ENCODE measurements around the gene IQSEC3.
"Not testable (repeated sequence)": the region's sequence is repeated elsewhere in the genome, so short reads cannot be mapped to it uniquely, and the experiment has no call there.

IQSEC3 gene

DNA sequence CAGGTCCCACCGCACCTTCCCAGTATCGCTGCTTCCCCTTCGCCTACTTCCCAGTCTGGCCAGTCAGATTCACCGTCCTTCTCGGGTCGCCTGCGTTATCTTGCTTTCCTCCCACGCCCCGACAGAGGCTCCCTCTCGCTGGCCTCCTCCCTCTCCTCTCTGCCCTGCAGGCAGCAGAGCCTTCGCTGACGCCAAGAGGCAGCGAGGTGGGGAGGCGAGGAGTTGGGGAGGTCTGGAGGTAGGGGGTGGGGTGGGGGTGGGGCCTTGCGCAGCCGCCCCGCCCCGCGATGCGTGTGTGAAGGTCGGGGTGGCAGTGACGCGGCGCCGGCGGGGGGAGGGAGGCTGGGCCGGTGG lies at the start of gene IQSEC3:
Gene IQSEC3 (plus strand): TSS at position 340 of the 354 bp plus-strand sequence. CDS start 116 bp downstream, outside the sequence.
- DNase-seq: not testable (repeated sequence)
- ATAC-seq: peak; percentile 13

DNA sequence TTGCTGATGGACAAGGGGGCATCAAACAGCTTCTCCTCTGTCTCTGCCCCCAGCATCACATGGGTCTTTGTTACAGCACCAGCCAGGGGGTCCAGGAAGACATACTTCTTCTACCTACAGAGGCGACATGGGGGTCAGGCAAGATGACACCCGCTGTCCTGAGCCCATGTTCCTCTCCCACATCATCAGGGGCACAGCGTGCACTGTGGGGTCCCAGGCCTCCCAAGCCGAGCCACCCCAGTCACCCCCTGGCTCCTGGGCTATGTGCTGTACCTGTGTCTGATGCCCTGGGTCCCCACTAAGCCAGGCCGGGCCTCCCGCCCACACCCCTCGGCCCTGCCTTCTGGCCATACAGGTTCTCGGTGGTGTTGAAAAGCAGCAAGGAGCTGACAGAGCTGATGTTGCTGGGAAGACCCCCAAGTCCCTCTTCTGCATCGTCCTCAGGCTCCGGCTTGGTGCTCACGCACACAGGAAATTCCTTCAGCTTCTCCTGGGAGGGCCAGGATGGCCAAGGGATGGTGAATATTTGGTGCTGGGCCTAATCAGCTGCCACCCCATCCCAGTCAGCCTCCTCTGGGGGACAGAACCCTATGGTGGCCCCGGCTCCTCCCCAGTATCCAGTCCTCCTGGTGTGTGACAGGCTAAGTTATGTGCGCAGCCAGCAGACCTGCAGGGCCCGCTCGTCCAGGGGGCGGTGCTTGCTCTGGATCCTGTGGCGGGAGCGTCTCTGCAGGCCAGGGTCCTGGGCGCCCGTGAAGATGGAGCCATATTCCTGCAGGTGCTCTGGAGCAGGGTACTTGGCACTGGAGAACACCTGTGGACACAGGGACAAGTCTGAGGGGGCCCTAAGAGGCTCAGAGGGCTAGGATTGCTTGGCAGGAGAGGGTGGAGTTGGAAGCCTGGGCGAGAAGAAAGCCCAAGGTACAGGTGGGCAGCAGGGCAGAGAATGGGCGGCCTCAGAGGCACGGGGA lies 48.9 kb upstream of the IQSEC3 start:
- not testable (repeated sequence) for DNase-seq, ATAC-seq

DNA sequence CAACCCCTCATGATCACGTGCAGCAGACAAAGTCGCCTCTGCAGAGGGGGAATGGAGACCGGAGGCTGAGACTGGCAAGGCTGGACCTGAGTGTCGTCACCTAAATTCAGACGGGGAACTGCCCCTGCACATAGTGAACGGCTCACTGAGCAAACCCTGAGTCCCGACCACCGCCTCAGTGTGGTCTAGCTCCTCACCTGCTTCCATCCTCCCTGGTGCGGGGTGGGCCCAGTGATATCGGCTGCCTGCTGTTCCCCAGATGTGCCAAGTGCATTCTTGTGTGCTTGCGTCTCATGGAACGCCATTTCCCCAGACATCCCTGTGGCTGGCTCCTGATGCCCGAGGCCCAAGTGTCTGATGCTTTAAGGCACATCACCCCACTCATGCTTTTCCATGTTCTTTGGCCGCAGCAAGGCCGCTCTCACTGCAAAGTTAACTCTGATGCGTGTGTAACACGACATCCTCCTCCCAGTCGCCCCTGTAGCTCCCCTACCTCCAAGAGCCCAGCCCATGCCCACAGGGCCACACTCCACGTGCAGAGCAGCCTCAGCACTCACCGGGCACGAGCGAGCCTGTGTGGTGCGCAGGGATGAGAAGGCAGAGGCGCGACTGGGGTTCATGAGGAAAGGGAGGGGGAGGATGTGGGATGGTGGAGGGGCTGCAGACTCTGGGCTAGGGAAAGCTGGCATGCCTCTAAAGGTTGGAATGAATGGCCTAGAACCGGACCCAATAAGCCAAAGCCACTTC lies 47.6 kb upstream of the IQSEC3 start:
- ATAC-seq, DNase-seq: not testable (repeated sequence)

DNA sequence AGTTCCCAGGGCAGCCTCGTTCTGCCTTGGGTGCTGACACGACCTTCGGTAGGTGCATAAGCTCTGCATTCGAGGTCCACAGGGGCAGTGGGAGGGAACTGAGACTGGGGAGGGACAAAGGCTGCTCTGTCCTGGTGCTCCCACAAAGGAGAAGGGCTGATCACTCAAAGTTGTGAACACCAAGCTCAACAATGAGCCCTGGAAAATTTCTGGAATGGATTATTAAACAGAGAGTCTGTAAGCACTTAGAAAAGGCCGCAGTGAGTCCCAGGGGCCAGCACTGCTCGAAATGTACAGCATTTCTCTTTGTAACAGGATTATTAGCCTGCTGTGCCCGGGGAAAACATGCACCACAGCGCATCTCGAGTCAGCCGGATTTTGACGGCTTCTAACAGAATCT lies 46.7 kb upstream of the IQSEC3 start:
- DNase-seq, ATAC-seq: not testable (repeated sequence)

DNA sequence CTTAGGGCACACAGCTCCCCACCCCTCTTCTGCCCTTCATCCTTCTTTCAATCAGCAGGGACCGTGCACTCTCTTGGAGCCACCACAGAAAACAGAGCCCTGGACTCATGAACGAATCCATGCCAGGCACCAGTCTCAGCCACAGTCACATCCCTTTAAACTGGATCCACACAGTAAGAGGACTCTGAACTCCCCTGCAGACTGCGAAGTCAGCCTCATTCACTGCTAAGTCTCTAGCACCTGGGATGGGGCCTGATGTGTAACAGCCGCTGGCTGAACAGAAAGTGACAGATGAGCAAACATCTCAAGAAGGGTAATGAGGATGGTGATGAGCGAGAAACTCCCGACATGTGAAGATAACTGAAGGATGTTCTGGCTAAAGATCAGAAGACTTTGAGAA lies 45.8 kb upstream of the IQSEC3 start:
- DNase-seq (no peak), ATAC-seq (no peak)

DNA sequence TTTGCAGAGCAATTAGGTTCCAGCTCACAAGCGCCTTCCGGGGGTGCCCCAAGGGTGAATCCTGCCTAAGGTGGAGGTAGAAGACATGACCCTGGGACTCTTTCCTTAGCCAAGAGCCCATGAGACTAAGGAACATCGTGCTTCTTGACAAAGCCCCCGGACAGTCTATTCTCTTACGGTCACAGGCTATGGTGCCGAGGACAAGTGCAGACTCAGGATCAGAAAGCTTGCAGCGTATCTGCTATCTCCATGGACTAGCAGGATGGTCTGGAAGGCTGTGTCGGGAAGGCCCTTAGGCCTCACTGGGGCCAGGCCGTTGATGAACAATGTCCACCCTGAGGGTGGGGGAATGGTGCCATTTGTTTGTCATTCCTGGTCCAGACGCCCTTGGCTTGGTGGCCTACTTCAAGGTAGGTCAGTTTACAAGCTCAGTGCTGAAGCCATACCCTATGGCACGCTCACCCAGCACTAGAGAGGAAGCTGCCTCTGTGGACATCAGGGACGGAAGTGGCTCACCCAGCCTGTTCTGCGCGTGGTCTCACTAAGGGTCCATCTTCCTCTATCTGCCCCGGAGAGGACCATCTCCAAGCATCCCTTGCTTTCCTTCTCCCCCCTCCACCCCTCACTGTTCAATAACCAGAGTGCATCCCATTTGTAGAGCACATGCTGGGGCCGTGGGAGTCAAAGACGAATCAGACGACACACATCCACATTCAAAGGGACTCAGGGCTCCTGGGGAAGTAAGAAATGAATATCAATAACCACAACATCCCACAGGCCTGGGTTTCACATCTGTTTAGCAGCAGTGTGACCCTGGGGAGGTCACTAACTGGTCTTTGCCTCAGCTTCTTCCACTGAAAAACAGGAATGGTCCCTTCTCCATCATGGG lies 45.0 kb upstream of the IQSEC3 start:
- DNase-seq: no peak
- ATAC-seq: peak; percentile 90

DNA sequence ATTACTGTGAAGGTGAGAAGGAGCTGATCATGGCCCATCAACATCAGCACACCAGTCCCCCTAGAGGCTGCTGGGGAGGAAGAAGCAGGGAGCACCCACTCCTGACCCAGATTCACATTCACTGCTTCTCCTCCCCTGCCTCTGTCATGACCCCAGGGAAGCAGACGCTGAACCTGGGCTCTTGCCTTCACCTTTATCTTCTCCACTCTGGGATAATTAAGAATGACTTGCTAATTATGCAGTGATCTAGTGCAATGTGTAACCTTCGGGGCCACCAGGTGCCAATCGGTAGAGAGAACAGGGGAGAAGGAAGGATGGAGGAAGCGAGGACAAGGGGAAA lies 44.4 kb upstream of the IQSEC3 start:
- ATAC-seq (no peak), DNase-seq (no peak)

DNA sequence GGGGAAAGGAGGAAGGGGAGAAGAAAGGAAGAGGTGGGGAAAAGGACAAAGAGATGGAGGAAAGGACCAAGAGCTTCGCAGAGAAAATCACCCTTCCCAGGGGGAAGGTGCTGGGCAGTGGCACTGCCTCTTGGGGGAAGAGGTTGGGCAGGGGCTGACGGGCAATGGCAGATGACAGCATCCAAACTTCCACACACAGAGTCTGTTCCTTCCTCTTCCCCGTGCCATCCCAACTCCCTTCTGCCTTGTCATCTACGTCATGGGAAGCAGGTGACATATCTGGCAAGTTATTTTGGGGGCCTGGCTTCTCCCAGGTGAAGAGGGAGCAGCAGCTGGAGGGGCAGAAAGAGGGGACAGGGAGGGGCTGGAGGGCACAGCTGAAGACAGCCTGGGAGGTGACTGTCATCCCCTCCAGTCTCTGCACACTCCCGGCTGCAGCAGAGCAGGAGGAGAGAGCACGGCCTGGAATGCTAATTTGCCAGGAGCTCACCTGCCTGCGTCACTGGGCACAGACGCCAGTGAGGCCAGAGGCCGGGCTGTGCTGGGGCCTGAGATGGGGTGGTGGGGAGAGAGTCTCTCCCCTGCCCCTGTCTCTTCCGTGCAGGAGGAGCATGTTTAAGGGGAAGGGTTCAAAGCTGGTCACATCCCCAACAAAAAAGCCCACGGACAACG lies 43.9 kb upstream of the IQSEC3 start:
- DNase-seq (no peak), ATAC-seq (no peak)

DNA sequence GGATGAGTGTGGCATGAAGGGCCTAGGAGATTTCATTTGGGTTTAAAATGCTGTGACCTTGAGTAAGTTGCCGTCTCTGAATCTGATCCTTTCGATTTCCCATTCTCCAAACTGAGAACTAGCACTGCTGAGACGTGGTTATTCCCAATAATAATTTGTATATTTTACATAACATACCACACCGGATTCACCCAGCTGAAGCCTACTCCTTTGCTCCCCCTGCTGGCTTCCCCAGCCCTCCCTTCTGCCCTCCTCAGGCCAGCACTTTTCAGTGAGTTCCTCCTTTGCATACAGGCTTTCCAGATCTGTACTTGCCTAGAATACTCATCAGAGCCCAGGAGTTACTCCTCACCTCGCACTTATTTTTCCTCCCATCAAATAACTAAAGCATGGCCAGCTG lies 38.7 kb upstream of the IQSEC3 start:
- DNase-seq, ATAC-seq: not testable (repeated sequence)

DNA sequence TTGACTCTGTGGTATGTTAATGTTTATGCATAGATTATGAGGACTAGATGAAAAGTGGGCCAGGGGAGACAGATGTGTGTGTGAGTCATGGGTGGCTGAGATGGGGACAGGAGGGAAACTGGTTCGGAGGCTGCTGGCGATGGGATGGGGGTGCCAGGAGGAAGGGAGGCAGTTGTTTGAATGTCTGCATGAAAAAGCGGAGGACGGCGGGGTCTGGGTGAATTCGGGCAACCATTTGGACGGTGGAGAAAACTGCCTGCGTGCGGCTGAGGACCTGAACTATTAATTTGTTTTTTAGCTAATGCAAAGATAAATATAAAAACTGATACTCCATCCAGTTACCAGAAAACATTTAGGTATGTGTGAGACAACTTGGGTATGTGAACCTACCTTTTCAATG lies 27.8 kb upstream of the IQSEC3 start:
- DNase-seq, ATAC-seq: not testable (repeated sequence)

DNA sequence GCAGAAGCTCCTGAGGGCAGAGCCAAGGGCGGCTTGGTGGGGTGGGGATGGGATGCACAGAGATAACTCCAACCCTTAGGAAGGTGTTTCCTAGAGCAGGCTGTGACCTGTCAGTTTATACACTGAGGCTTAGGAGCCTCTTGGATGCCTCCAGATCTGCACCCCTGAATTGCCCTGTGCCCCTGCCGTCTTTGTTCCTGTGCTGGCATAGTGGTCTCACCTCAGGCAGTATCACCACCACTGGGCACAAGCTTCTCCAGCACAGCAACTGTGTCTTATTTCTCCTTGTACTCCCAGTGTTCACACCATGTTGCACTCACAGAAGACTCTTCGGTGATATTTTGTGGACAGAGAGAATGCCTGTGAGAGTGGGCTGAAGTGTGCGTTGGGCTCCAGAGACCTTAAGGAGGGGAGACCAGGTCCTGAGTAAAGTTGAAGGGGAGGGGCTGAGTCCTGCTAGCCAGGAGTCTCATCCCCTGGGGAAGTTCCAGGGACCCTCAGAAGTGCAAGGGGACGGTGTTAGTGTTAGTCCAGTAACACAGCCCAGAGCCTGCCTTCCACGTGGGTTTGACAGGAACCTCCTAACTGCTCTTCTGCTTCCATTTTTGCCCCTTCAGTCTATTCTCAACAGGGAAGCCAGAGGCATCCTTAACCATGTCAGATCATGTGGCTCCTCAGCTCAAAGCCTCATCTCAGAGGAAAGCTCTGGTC lies 26.9 kb upstream of the IQSEC3 start:
- not testable (repeated sequence) for DNase-seq, ATAC-seq

DNA sequence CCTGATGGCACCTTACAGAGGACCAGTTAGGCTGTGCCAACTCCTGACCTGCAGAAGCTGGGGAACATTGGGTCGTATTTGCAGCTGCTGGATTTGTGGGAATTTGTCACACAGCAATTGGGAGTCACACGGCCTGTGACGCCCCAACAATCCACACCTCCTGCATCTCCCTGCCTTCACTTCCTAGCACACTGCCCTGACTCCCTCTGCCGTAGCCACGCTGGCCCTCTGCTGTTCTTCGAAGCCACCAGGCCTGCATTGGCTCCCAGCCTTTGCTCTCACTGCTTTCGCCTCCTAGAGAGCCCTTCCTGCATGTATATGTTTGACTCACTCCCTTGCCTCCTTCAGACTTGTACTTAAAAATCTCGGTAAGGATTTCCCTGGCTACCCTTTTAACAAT lies 22.2 kb upstream of the IQSEC3 start:
- DNase-seq: not testable (repeated sequence)

DNA sequence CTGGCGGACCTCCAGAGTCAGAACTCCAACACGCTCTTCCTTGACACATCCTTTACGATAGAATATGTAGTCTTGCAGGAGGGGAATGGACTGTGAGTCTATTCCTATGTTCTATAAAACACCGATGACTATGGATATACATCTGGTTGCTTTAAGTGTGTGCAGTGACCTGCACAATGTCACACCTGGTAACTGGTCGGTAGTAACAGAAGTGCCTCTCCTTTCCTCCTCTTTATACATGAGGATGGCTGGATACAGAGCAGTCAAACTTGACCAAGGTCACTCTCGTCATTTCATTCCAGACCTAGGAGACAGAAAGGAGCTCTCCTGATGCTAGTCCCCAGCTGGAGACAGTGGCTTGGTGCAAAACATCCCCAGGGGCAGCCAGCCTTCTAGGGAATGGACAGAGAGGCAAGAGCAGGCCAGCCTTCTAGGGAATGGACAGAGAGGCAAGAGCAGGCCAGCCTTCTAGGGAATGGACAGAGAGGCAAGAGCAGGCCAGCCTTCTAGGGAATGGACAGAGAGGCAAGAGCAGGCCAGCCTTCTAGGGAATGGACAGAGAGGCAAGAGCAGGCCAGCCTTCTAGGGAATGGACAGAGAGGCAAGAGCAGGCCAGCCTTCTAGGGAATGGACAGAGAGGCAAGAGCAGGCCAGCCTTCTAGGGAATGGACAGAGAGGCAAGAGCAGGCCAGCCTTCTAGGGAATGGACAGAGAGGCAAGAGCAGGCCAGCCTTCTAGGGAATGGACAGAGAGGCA lies 21.2 kb upstream of the IQSEC3 start:
- not testable (repeated sequence) for ATAC-seq, DNase-seq

More for the DNA sequence above, 22.2 kb upstream of the IQSEC3 start:
- ATAC-seq: not testable (repeated sequence)

DNA sequence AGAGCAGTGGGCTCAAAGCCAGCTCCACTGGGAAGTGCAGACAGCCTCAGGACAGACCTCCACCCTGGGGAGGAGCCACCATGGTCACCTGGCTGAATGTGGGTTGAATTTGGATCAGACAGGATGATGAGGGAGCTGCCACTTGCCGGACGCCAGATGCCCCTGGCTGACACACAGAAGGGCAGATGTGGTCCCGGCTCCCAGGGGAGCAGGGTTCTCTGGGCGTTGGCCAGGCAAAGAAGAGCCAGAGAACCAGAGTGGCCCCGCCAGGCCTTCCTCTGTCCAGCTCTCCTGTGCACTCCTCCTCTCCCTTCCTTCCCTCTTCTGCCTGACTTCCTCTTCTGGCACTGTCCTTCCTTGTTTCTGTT lies 20.6 kb upstream of the IQSEC3 start:
- peak; percentile 25 for ATAC-seq

DNA sequence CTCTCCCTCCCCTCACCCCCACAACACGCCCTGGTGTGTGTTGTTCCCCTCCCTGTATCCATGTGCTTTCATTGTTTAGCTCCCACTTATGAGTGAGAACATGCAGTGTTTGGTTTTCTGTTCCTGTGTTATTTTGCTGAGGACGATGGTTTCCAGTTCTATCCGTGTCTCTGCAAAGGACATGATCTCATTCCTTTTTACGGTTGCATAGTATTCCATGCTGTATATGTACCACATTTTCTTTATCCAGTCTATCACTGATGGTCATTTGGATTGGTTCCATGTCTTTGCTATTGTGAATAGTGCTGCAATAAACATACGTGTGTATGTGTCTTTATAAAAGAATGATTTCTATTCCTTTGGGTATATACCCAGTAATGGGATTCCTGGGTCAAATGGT lies 20.0 kb upstream of the IQSEC3 start:
- not testable (repeated sequence) for ATAC-seq, DNase-seq

More for the DNA sequence above, 20.6 kb upstream of the IQSEC3 start:
- DNase-seq: not testable (repeated sequence)

DNA sequence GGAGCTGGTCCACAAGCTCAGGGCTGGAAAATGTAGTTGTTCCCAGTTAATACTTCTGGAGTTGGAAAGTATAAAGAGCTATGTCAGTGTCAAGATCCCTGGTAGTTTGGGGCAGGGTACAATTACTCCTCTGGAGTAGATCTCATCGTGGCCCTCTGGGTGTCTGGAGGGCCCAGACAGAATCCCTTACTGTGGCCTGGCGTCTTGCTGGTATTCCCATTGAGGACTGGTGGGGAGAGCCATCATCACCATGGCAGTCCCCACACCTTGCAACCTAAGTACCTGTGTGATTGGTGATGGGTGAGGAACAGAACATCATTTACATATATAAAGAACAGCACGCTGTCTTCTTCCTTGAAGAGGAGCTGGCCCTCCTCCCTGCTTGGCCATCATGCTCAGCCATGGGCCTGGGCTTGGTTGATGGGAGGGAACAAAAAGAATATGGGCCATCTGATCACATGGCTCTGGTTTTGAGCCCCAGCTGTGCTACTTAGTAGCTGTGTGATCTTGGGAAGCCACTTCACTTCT lies 18.8 kb upstream of the IQSEC3 start:
- peak; percentile 39 for ATAC-seq
- not testable (repeated sequence) for DNase-seq

DNA sequence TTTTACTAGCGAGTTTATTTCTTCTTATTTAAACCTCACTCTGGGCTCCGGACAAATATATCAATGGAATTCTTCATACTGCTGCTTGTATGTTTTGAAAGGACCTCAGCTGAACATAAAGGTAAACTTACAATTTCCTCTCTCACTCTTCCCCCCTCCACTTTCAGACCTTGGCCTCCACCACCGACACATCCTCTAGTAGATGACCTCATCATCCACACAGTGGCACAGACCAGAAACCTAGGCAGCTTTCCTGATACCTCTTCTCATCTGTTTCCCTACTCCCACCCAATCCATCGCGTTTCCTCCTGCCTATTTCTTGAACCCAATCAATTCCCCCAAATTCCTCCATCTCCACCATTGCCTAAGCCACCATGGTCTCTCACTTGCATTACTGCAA lies 17.4 kb upstream of the IQSEC3 start:
- not testable (repeated sequence) for DNase-seq, ATAC-seq

DNA sequence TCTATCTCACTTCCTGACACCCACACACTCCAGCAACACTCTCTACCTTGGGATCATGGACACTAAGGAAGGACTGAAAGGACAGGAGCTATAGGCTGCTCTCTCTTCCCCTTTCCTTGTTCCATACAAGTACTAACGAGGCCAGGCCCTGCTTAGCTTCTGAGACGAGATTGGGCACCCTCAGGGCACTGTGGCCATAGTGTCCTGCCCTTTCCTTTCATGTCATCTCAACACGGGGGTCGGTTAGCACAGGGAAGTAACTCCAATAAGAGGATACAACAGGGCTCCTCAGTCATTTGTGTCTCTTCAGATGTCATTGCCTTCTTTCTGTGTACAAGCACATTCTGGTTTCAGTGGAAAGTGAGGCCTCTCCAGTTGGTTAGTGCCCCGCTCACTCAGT lies 15.5 kb upstream of the IQSEC3 start:
- DNase-seq, ATAC-seq: not testable (repeated sequence)

DNA sequence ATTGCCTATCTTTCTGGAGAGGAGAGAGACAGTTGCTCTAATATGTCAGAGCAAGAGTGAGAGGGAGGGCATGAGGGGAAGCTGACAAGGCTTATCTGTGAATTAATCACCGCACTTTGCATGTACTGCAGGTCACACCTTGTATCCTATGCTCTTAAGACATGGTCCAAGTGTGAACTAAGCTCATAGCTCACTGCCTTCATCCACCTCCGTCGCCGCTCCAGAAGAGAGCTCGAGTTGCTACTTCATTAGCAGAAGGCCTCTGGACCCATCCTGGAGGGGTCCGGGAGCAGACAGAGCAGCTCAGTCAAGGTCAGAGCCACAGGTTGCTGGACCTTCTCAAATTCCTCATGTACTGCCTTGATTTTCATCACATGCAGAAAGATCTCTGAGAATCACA lies 14.6 kb upstream of the IQSEC3 start:
- DNase-seq, ATAC-seq: not testable (repeated sequence)

All from stimulated activated naive CD8-positive, alpha-beta T cell treated with anti-CD3 and anti-CD28 coated beads, Interleukin-15, Interleukin-2, amounts not matched to agents 100 U/mL and 50 U/mL, for 24 hours (primary cell).